ENCODE measurements around the gene SIRT4.

SIRT4 gene

GRCh38 chr12:120358412-120359100 is 56.4 kb downstream of the SIRT4 start:
- Histone ChIP-seq H4K20me1 (ENCODE audit: control insufficient read depth, insufficient read depth, low read depth, low read length) (no peaks in the 10 kb centered on the region), H3K36me3 (ENCODE audit: control insufficient read depth, low read length) (no peaks in the 10 kb centered on the region), H3K9me3 (ENCODE audit: control insufficient read depth, insufficient read depth, low read length) (no peaks in the 10 kb centered on the region), H3K27ac (ENCODE audit: low read depth, low read length) (no peak overlapping the region), H3K4me2 (ENCODE audit: low read length) (no peak overlapping the region), H3K4me3 (ENCODE audit: low read length) (no peak overlapping the region), H3K79me2 (ENCODE audit: control insufficient read depth, low read length) (no peaks in the 10 kb centered on the region), H3F3A (ENCODE audit: control insufficient read depth, insufficient read depth) (no peaks in the 10 kb centered on the region), H3K9me2 (replicated peaks; ENCODE audit: control insufficient read depth, low read length) (no peaks in the 10 kb centered on the region), H3K27me3 (ENCODE audit: control insufficient read depth, low read length) (peaks cover 5% of the 10 kb centered on the region; the same call in 1 of the 2 replicates), H3K4me1 (ENCODE audit: control insufficient read depth, low read length) (no peaks in the 10 kb centered on the region)
- no peak for TF ChIP-seq CTCF (IDR thresholded peaks at IDR 0.05; ENCODE audit: low read depth, low read length, poor library complexity, severe bottlenecking)
- TF ChIP-seq EZH2phosphoT487 (IDR thresholded peaks at IDR 0.05; ENCODE audit: borderline replicate concordance, low read length) = no peak

GRCh38 chr12:120359128-120359527 is 57.0 kb downstream of the SIRT4 start:
- Histone ChIP-seq H3K27me3 (ENCODE audit: control insufficient read depth, low read length) (peaks cover 5% of the 10 kb centered on the region; the same call in 1 of the 2 replicates), H3K36me3 (ENCODE audit: control insufficient read depth, low read length) (no peaks in the 10 kb centered on the region), H3K4me3 (ENCODE audit: low read length) (no peak overlapping the region), H3K4me1 (ENCODE audit: control insufficient read depth, low read length) (no peaks in the 10 kb centered on the region), H3K27ac (ENCODE audit: low read depth, low read length) (no peak overlapping the region), H3K4me2 (ENCODE audit: low read length) (no peak overlapping the region), H4K20me1 (ENCODE audit: control insufficient read depth, insufficient read depth, low read depth, low read length) (no peaks in the 10 kb centered on the region), H3K9me3 (ENCODE audit: control insufficient read depth, insufficient read depth, low read length) (no peaks in the 10 kb centered on the region), H3K79me2 (ENCODE audit: control insufficient read depth, low read length) (no peaks in the 10 kb centered on the region), H3K9me2 (replicated peaks; ENCODE audit: control insufficient read depth, low read length) (no peaks in the 10 kb centered on the region), H3F3A (ENCODE audit: control insufficient read depth, insufficient read depth) (no peaks in the 10 kb centered on the region)
- TF ChIP-seq EZH2phosphoT487 (IDR thresholded peaks at IDR 0.05; ENCODE audit: borderline replicate concordance, low read length) (no peak), CTCF (IDR thresholded peaks at IDR 0.05; ENCODE audit: low read depth, low read length, poor library complexity, severe bottlenecking) (no peak)

- Histone ChIP-seq H3K36me3 (ENCODE audit: control insufficient read depth, low read length) (no peaks in the 10 kb centered on the region), H3K9me3 (ENCODE audit: control insufficient read depth, insufficient read depth, low read length) (no peaks in the 10 kb centered on the region), H3K4me2 (ENCODE audit: low read length) (no peak overlapping the region), H3K27me3 (ENCODE audit: control insufficient read depth, low read length) (peaks cover 12% of the 10 kb centered on the region; the same call in 1 of the 2 replicates), H3K4me1 (ENCODE audit: control insufficient read depth, low read length) (no peaks in the 10 kb centered on the region), H3K4me3 (ENCODE audit: low read length) (no peak overlapping the region), H3K79me2 (ENCODE audit: control insufficient read depth, low read length) (no peaks in the 10 kb centered on the region), H3F3A (ENCODE audit: control insufficient read depth, insufficient read depth) (no peaks in the 10 kb centered on the region), H4K20me1 (ENCODE audit: control insufficient read depth, insufficient read depth, low read depth, low read length) (no peaks in the 10 kb centered on the region), H3K9me2 (replicated peaks; ENCODE audit: control insufficient read depth, low read length) (no peaks in the 10 kb centered on the region), H3K27ac (ENCODE audit: low read depth, low read length) (no peak overlapping the region)
- TF ChIP-seq EZH2phosphoT487 (IDR thresholded peaks at IDR 0.05; ENCODE audit: borderline replicate concordance, low read length) (no peak), CTCF (IDR thresholded peaks at IDR 0.05; ENCODE audit: low read depth, low read length, poor library complexity, severe bottlenecking) (no peak)
These were observed 59.5 kb downstream of the SIRT4 start for GRCh38 chr12:120361506-120362208.
